GM12878 (cell line): ENCODE data around the gene DPP3. TPM values are rescaled to one million over a fixed set of nuclear protein-coding genes. Genes with fewer than 3 reads are reported as not detected.

Experiments used
- ASH2L ChIP-seq: fragments of 300-600, 200-600 bp; sonication (generic); IDR thresholded peaks from 2 replicates; pipeline ENCODE4 v1.6.1; 2017; ENCODE audit warnings: low read depth, mild to moderate bottlenecking, borderline replicate concordance
- BHLHE40 ChIP-seq, 2 experiments: fragments of 450-650 bp in 1 of 2; IDR thresholded peaks; 2 replicates each; pipeline ENCODE4 v1.6.1; 2011 to 2017; ENCODE audit warnings: low read depth in 2 of 2, borderline replicate concordance in 1 of 2, improper control_type of control experiment in 1 of 2, low read length in 1 of 2, mild to moderate bottlenecking in 1 of 2
- CHD2 ChIP-seq: IDR thresholded peaks from 2 replicates; pipeline ENCODE4 v1.6.1; 2011; ENCODE audit warnings: low read depth, low read length, improper control_type of control experiment, borderline replicate concordance
- CREM ChIP-seq: IDR thresholded peaks from 2 replicates; pipeline ENCODE4 v1.6.1; 2014; ENCODE audit warnings: antibody characterized with exemption, low read depth
- HCFC1 ChIP-seq: fragments of 150-350 bp; IDR thresholded peaks from 2 replicates; pipeline ENCODE4 v1.6.1; 2014; ENCODE audit warnings: low read length
- IKZF2 ChIP-seq, 2 experiments: fragments of 450-650 bp; IDR thresholded peaks; 2 replicates each; pipeline ENCODE4 v1.6.1; 2017; ENCODE audit warnings: mild to moderate bottlenecking in 2 of 2, moderate library complexity in 2 of 2
- JUND ChIP-seq: IDR thresholded peaks from 2 replicates; pipeline ENCODE4 v1.6.1; 2012; ENCODE audit warnings: low read depth, mild to moderate bottlenecking, low read length, improper control_type of control experiment, moderate library complexity
- KAT2A ChIP-seq: conservative IDR thresholded peaks from 2 replicates; pipeline ENCODE4 v1.6.1; 2011; ENCODE audit warnings: low read depth, low read length; ENCODE audit not compliant: control insufficient read depth
- KDM1A ChIP-seq: fragments of 200-600 bp; sonication (generic); IDR thresholded peaks from 2 replicates; pipeline ENCODE4 v1.6.1; 2016; ENCODE audit warnings: borderline replicate concordance
- MAX ChIP-seq: IDR thresholded peaks from 2 replicates; pipeline ENCODE4 v1.6.1; 2012; ENCODE audit warnings: low read depth, low read length, improper control_type of control experiment
- MYB ChIP-seq: fragments of 150-350 bp; IDR thresholded peaks from 2 replicates; pipeline ENCODE4 v1.6.1; 2014; ENCODE audit warnings: mild to moderate bottlenecking, low read depth, low read length, borderline replicate concordance
- NFYA ChIP-seq: IDR thresholded peaks from 2 replicates; pipeline ENCODE4 v1.6.1; 2011; ENCODE audit warnings: low read depth, mild to moderate bottlenecking, low read length, improper control_type of control experiment, borderline replicate concordance
- NFYB ChIP-seq: IDR thresholded peaks from 2 replicates; pipeline ENCODE4 v1.6.1; 2011; ENCODE audit warnings: low read depth, mild to moderate bottlenecking, low read length, improper control_type of control experiment, moderate library complexity; ENCODE audit not compliant: insufficient read depth
- PBX3 ChIP-seq: IDR thresholded peaks from 2 replicates; pipeline ENCODE4 v1.6.1; 2011; ENCODE audit warnings: mild to moderate bottlenecking, low read depth, low read length, moderate library complexity; ENCODE audit not compliant: insufficient replicate concordance
- POLR2A ChIP-seq: IDR thresholded peaks from 2 replicates; pipeline ENCODE4 v1.6.1; 2011; ENCODE audit warnings: low read depth, mild to moderate bottlenecking, low read length
- POLR2AphosphoS5 ChIP-seq: IDR thresholded peaks from 2 replicates; pipeline ENCODE4 v1.6.1; 2011; ENCODE audit warnings: mild to moderate bottlenecking, low read length, inconsistent platforms
- RB1 ChIP-seq: fragments of 450-650 bp; formaldehyde crosslinking; IDR thresholded peaks from 2 replicates; pipeline ENCODE4 v1.6.1; 2017; ENCODE audit warnings: mild to moderate bottlenecking, borderline replicate concordance
- RUNX3 ChIP-seq: IDR thresholded peaks from 2 replicates; pipeline ENCODE4 v1.6.1; 2012; ENCODE audit warnings: low read length, inconsistent platforms
- SIN3A ChIP-seq: IDR thresholded peaks from 2 replicates; pipeline ENCODE4 v1.6.1; 2012; ENCODE audit warnings: low read depth, low read length, improper control_type of control experiment
- SP1 ChIP-seq: IDR thresholded peaks from one replicate; pipeline ENCODE4 v1.6.1; 2011; ENCODE audit warnings: low read depth, low read length
- SREBF1 ChIP-seq: IDR thresholded peaks from 2 replicates; pipeline ENCODE4 v1.6.1; 2012; ENCODE audit warnings: mild to moderate bottlenecking, low read length
- SUPT20H ChIP-seq: IDR thresholded peaks from 2 replicates; pipeline ENCODE4 v1.6.1; 2011; ENCODE audit warnings: low read depth, mild to moderate bottlenecking, low read length, moderate library complexity, borderline replicate concordance; ENCODE audit not compliant: control insufficient read depth
- TARDBP ChIP-seq: IDR thresholded peaks from 2 replicates; pipeline ENCODE4 v1.6.1; 2016; ENCODE audit warnings: borderline replicate concordance
- YY1 ChIP-seq: IDR thresholded peaks from 2 replicates; pipeline ENCODE4 v1.6.1; 2011; ENCODE audit warnings: low read depth, mild to moderate bottlenecking, low read length
- ZBED1 ChIP-seq: IDR thresholded peaks from 2 replicates; pipeline ENCODE4 v1.6.1; 2016; ENCODE audit warnings: borderline replicate concordance
- ZNF622 ChIP-seq: fragments of 450-650 bp; IDR thresholded peaks from 2 replicates; pipeline ENCODE4 v1.6.1; 2017; ENCODE audit warnings: mild to moderate bottlenecking, inconsistent platforms
- ZSCAN29 ChIP-seq: fragments of 450-650 bp; IDR thresholded peaks from 2 replicates; pipeline ENCODE4 v1.6.1; 2017; ENCODE audit warnings: mild to moderate bottlenecking, moderate library complexity
- ZZZ3 ChIP-seq: IDR thresholded peaks from 2 replicates; pipeline ENCODE4 v1.6.1; 2011; ENCODE audit warnings: low read depth; ENCODE audit not compliant: control insufficient read depth, insufficient read length
- polyA plus RNA-seq, 11 experiments: library from polyadenylated mRNA; depleted of rRNA in 4 of 11; unstranded in 6 of 11; stranded (reverse) in 5 of 11; fragments of >200 nt; fragmentation: Nextera tagmentation in 4 of 11; fragmentation: Illumina TruSeq in 1 of 11; extraction: Ambion mirVana in 4 of 11; extraction: Trizol in 1 of 11; gene quantifications; 1 replicate in 1 of 11; 2 replicates in 10 of 11; pipeline versions ENCODE4 v1.2.1 to v1.2.3, GENCODE V29; 2011 to 2016; ENCODE audit warnings: inconsistent platforms in 2 of 11, missing spikeins in 2 of 11, low read depth in 1 of 11
- total RNA-seq, 4 experiments: library from RNA; depleted of rRNA in 3 of 4; stranded (reverse); fragments of >200 nt in 3 of 4; fragmentation: Illumina TruSeq in 1 of 4; extraction: Trizol in 1 of 4; gene quantifications; 2 replicates each; pipeline versions ENCODE4 v1.2.1 to v1.2.3, GENCODE V29; 2013 to 2021
- TF ChIP-seq, protein P1 (sequence below): IDR thresholded peaks from 2 replicates; pipeline ENCODE4 v1.6.1; 2011; ENCODE audit warnings: low read depth, mild to moderate bottlenecking, low read length, moderate library complexity, borderline replicate concordance; ENCODE audit errors: extremely low read depth
- TF ChIP-seq, protein P2 (sequence below): fragments of 450-650 bp; IDR thresholded peaks from 2 replicates; pipeline ENCODE4 v1.6.1; 2014; ENCODE audit warnings: mild to moderate bottlenecking

The DPP3 gene
- total and polyA plus RNA-seq, 10 of the 15 experiments (the other 5 are each of a cell fraction or from before 2014, with no cell fraction given) = 6.0 to 117 (median 78.1) TPM

GRCh38 chr11:66545701-66546367, 65.6 kb downstream of the DPP3 start, which contains the start of gene ZDHHC24 (continued):
- TF ChIP-seq SIN3A = peak; percentile 39; the same call in 1 of the 2 replicates
- no peak for TF ChIP-seq RUNX3
- TF ChIP-seq NFYA = 0 out of 2 replicates have a peak, but pooled peaks have one; percentile 5
- TF ChIP-seq, protein P1, sequence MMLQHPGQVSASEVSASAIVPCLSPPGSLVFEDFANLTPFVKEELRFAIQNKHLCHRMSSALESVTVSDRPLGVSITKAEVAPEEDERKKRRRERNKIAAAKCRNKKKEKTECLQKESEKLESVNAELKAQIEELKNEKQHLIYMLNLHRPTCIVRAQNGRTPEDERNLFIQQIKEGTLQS = no peak
- TF ChIP-seq ZNF622 = no peak
- peak; percentile 79 for TF ChIP-seq NFYB
- peak; percentile 61; the same call in 1 of the 2 replicates for TF ChIP-seq ZSCAN29
- TF ChIP-seq ZZZ3 = no peak
- TF ChIP-seq MYB = no peak
- TF ChIP-seq IKZF2 (IDR thresholded peaks at IDR 0.05) = peak; percentile 37 to 44; a peak in 2 of 4 replicates
- no peak for TF ChIP-seq SUPT20H
- TF ChIP-seq KAT2A = no peak
- TF ChIP-seq TARDBP = no peak
- TF ChIP-seq HCFC1 = peak; percentile 39; the same call in 1 of the 2 replicates
- TF ChIP-seq BHLHE40 (IDR thresholded peaks at IDR 0.05; ENCODE audit: borderline replicate concordance in 1 of 2, low read depth in 2 of 2, low read length in 1 of 2) = peak in 1 of 2 experiments; percentile 51; a peak in 2 of 4 replicates
- peak; percentile 24; the same call in 1 of the 2 replicates for TF ChIP-seq YY1
- TF ChIP-seq, protein P2, sequence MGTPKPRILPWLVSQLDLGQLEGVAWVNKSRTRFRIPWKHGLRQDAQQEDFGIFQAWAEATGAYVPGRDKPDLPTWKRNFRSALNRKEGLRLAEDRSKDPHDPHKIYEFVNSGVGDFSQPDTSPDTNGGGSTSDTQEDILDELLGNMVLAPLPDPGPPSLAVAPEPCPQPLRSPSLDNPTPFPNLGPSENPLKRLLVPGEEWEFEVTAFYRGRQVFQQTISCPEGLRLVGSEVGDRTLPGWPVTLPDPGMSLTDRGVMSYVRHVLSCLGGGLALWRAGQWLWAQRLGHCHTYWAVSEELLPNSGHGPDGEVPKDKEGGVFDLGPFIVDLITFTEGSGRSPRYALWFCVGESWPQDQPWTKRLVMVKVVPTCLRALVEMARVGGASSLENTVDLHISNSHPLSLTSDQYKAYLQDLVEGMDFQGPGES = peak; percentile 62
- TF ChIP-seq JUND = no peak
- no peak for TF ChIP-seq KDM1A
- no peak for TF ChIP-seq SREBF1
- peak; percentile 85 for TF ChIP-seq CHD2
- no peak; the same call in none of the 2 replicates for TF ChIP-seq CREM
- peak; percentile 94 for TF ChIP-seq PBX3
- no peak for TF ChIP-seq ZBED1
- TF ChIP-seq POLR2AphosphoS5 = peak; percentile 63; the same call in 1 of the 2 replicates
- TF ChIP-seq ASH2L = no peak; the same call in 1 of the 2 replicates
- peak; percentile 94 for TF ChIP-seq POLR2A
- TF ChIP-seq SP1 = peak; percentile 85
- TF ChIP-seq MAX = peak; percentile 52; the same call in 1 of the 2 replicates
- peak; percentile 66; the same call in 1 of the 2 replicates for TF ChIP-seq RB1
